Kidney (tissue), 14 donors: ENCODE data around the gene KCNAB1. TPM values are rescaled to one million over a fixed set of nuclear protein-coding genes. Genes with fewer than 3 reads are reported as not detected.

Source experiments
- DNase-seq, 5 donors: peaks; one replicate each; pipeline ENCODE4 v3.0.0-alpha.2; 2013 to 2020
- FAIRE-seq: peaks from 2 replicates; lab custom pipeline; 2012; peaks lifted over from hg19 to GRCh38; lab: Jason Lieb, UNC
- H3K27ac ChIP-seq, 2 donors: one replicate each; pipeline ENCODE4 v1.7.0; 2013; ENCODE audit warnings: low read depth in 2 of 2, low read length in 2 of 2, inconsistent platforms in 1 of 2
- H3K27me3 ChIP-seq: one replicate; pipeline ENCODE4 v1.7.1; 2013; ENCODE audit warnings: low read length, inconsistent platforms; ENCODE audit not compliant: control insufficient read depth, insufficient read depth
- H3K36me3 ChIP-seq, 3 donors: one replicate each; pipeline versions ENCODE4 v1.7.0 to v1.7.1; 2013; ENCODE audit warnings: low read length in 3 of 3, control low read depth in 1 of 3, inconsistent platforms in 1 of 3; ENCODE audit not compliant: insufficient read depth in 3 of 3, control insufficient read depth in 2 of 3
- H3K4me1 ChIP-seq, 3 donors: one replicate each; pipeline versions ENCODE4 v1.7.0 to v1.7.1; 2013; ENCODE audit warnings: low read length in 3 of 3, inconsistent platforms in 1 of 3, low read depth in 1 of 3; ENCODE audit not compliant: control insufficient read depth in 2 of 3, insufficient read depth in 2 of 3
- H3K4me3 ChIP-seq, 3 donors: one replicate each; pipeline versions ENCODE4 v1.7.0 to v1.8.1; 2013; ENCODE audit warnings: low read length in 3 of 3, control low read depth in 1 of 3, inconsistent platforms in 1 of 3
- H3K9ac ChIP-seq, 3 donors: one replicate each; pipeline versions ENCODE4 v1.7.0 to v1.7.1; 2013; ENCODE audit warnings: low read length in 3 of 3, control low read depth in 1 of 3, inconsistent platforms in 1 of 3
- H3K9me3 ChIP-seq, 3 donors: one replicate each; pipeline versions ENCODE4 v1.7.0 to v1.7.1; 2013; ENCODE audit warnings: low read length in 3 of 3, control low read depth in 1 of 3, inconsistent platforms in 1 of 3; ENCODE audit not compliant: control insufficient read depth in 2 of 3, insufficient read depth in 1 of 3
- CTCF ChIP-seq: IDR thresholded peaks from 3 replicates; pipeline ENCODE4 v1.5.1; 2012; ENCODE audit warnings: mild to moderate bottlenecking, moderate library complexity, borderline replicate concordance; ENCODE audit not compliant: insufficient read depth; ENCODE audit errors: extremely low read depth
- intact Hi-C: fragments of 100-400 bp; cut with DNase I; formaldehyde crosslinking; loops from one replicate; pipeline ENCODE4 v1.11.1; 2022
- polyA plus RNA-seq: library from polyadenylated mRNA; stranded (reverse); fragments of 350-450 nt; fragmentation: Illumina TruSeq; extraction: RNeasy Lipid Tissue Mini Kit (QIAGEN cat#74804); gene quantifications from one replicate; pipeline ENCODE4 v1.2.3, GENCODE V29; 2014; ENCODE audit warnings: low read depth, low replicate concordance; ENCODE audit not compliant: insufficient read depth
- total RNA-seq: library from RNA; stranded (reverse); fragmentation: NEBNext Ultra II Directional; extraction: Animal tissue kit (Norgen Biotek cat#: 25700); gene quantifications from one replicate; pipeline ENCODE4 v1.2.1, GENCODE V29; 2021
- donor health status: control.
- donor health status: control.
- donor health status: control.
- donor health status: control.
- donor health status: control.
- donor health status: DM: yes; HTN: yes; CAD: no.
- donor health status: Normal renal cell carcinoma (clear cell type).

The KCNAB1 gene
- total and polyA plus RNA-seq, 2 donors from 2014 or later = 1.7 to 6.6 TPM

GRCh38 chr3:156461889-156462288 is 341.5 kb downstream of the KCNAB1 start:
- Histone ChIP-seq H3K9ac (no peak overlapping the region), H3K27ac (no peak overlapping the region), H3K9me3 (no peaks in the 10 kb centered on the region), H3K27me3 (no peaks in the 10 kb centered on the region), H3K4me3 (no peak overlapping the region), H3K36me3 (no peaks in the 10 kb centered on the region), H3K4me1 (no peaks in the 10 kb centered on the region)
- no peak for TF ChIP-seq CTCF
- DNase-seq (no peak), FAIRE-seq (no peak)
- intact Hi-C loops = no loop called here

- FAIRE-seq = no peak
- no peak for DNase-seq
- H3K9ac ChIP-seq = no peak overlapping the region
- TF ChIP-seq CTCF = no peak
- no peak overlapping the region for H3K4me3 ChIP-seq
- H3K27me3 ChIP-seq = no peaks in the 10 kb centered on the region
- H3K36me3 ChIP-seq = no peaks in the 10 kb centered on the region
- H3K9me3 ChIP-seq = no peaks in the 10 kb centered on the region
- intact Hi-C loops = no loop called here
- H3K4me1 ChIP-seq = no peaks in the 10 kb centered on the region
- no peak overlapping the region for H3K27ac ChIP-seq
Measured at GRCh38 chr3:156463123-156463522, 342.7 kb downstream of the KCNAB1 start.

- Histone ChIP-seq H3K4me1 (no peaks in the 10 kb centered on the region), H3K27me3 (no peaks in the 10 kb centered on the region), H3K36me3 (no peaks in the 10 kb centered on the region), H3K4me3 (no peak overlapping the region), H3K9ac (no peak overlapping the region), H3K27ac (no peak overlapping the region), H3K9me3 (no peaks in the 10 kb centered on the region)
- FAIRE-seq (no peak), DNase-seq (peak in 2 of 5 donors; percentile 35 to 63)
- TF ChIP-seq CTCF = no peak
- intact Hi-C loops = no loop called here
Measured at GRCh38 chr3:156465194-156465593, 344.8 kb downstream of the KCNAB1 start.

- intact Hi-C loops = no loop called here
- H3K4me1 ChIP-seq = peaks cover 0 to 2% (median 0%) of the 10 kb centered on the region in 3 donors
- H3K27ac ChIP-seq = no peak overlapping the region
- H3K36me3 ChIP-seq = no peaks in the 10 kb centered on the region
- H3K4me3 ChIP-seq = no peak overlapping the region
- DNase-seq = no peak
- TF ChIP-seq CTCF = no peak
- no peak overlapping the region for H3K9ac ChIP-seq
- no peaks in the 10 kb centered on the region for H3K9me3 ChIP-seq
- no peak for FAIRE-seq
- H3K27me3 ChIP-seq = no peaks in the 10 kb centered on the region
Measured at GRCh38 chr3:156469456-156469855, 349.1 kb downstream of the KCNAB1 start.
